Liver (tissue), 9 donors: ENCODE measurements around the gene SLC25A12. TPM values are rescaled to one million over a fixed set of nuclear protein-coding genes. Genes with fewer than 3 reads are reported as not detected.

Experiments used
- DNase-seq: peaks from one replicate; pipeline ENCODE4 v3.0.0-alpha.2; 2017; ENCODE audit warnings: low spot score
- H3K27ac ChIP-seq, 2 donors: one replicate each; pipeline ENCODE4 v1.7.0; 2013; ENCODE audit warnings: inconsistent platforms in 2 of 2, low read length in 2 of 2, control low read depth in 1 of 2, low read depth in 1 of 2, mild to moderate bottlenecking in 1 of 2
- H3K27me3 ChIP-seq, 4 donors: one replicate each; pipeline versions ENCODE4 v1.6.1 to v1.7.0; 2013; ENCODE audit warnings: low read length in 3 of 4, inconsistent platforms in 1 of 4, mild to moderate bottlenecking in 1 of 4, moderate library complexity in 1 of 4; ENCODE audit not compliant: control insufficient read depth in 4 of 4, insufficient read depth in 4 of 4
- H3K36me3 ChIP-seq, 4 donors: one replicate each; pipeline versions ENCODE4 v1.6.1 to v1.7.0; 2013; ENCODE audit warnings: low read length in 3 of 4, mild to moderate bottlenecking in 3 of 4, low read depth in 1 of 4, moderate library complexity in 1 of 4; ENCODE audit not compliant: control insufficient read depth in 4 of 4, insufficient read depth in 3 of 4
- H3K4me1 ChIP-seq, 4 donors: one replicate each; pipeline versions ENCODE4 v1.6.1 to v1.7.0; 2013; ENCODE audit warnings: low read length in 3 of 4, mild to moderate bottlenecking in 3 of 4, moderate library complexity in 1 of 4; ENCODE audit not compliant: control insufficient read depth in 4 of 4, insufficient read depth in 4 of 4
- H3K4me3 ChIP-seq, 3 donors: one replicate each; pipeline versions ENCODE4 v1.6.1 to v1.7.0; 2013; ENCODE audit warnings: low read length in 3 of 3, control low read depth in 1 of 3, low read depth in 1 of 3, mild to moderate bottlenecking in 1 of 3
- H3K9ac ChIP-seq, 2 donors: one replicate each; pipeline ENCODE4 v1.7.0; 2013; ENCODE audit warnings: low read length in 2 of 2, mild to moderate bottlenecking in 2 of 2, moderate library complexity in 2 of 2, control low read depth in 1 of 2, low read depth in 1 of 2
- H3K9me3 ChIP-seq, 4 donors: one replicate each; pipeline versions ENCODE4 v1.6.1 to v1.7.0; 2013; ENCODE audit warnings: low read length in 3 of 4; ENCODE audit not compliant: control insufficient read depth in 4 of 4
- ATF3 ChIP-seq: IDR thresholded peaks from 2 replicates; pipeline ENCODE4 v1.6.1; 2016; ENCODE audit warnings: antibody characterized with exemption
- CTCF ChIP-seq: fragments of 150-350 bp; IDR thresholded peaks from 2 replicates; pipeline ENCODE4 v1.5.1; 2017; ENCODE audit warnings: improper control_type of control experiment, low read depth, low read length; ENCODE audit not compliant: missing input control
- EGR1 ChIP-seq, 2 donors: IDR thresholded peaks; 2 replicates each; pipeline ENCODE4 v1.6.1; 2016 to 2018; ENCODE audit warnings: antibody characterized with exemption in 2 of 2, low read depth in 2 of 2
- FOXA1 ChIP-seq: IDR thresholded peaks from 2 replicates; pipeline ENCODE4 v1.6.1; 2016; ENCODE audit warnings: antibody characterized with exemption
- FOXA2 ChIP-seq: IDR thresholded peaks from 2 replicates; pipeline ENCODE4 v1.6.1; 2016; ENCODE audit warnings: antibody characterized with exemption
- GABPA ChIP-seq, 2 donors: IDR thresholded peaks in 1 of 2; conservative IDR thresholded peaks in 1 of 2; 2 replicates each; pipeline ENCODE4 v1.6.1; 2016; ENCODE audit warnings: antibody characterized with exemption in 2 of 2, mild to moderate bottlenecking in 1 of 2, moderate library complexity in 1 of 2
- HNF4A ChIP-seq, 2 donors: conservative IDR thresholded peaks; 2 replicates each; pipeline ENCODE4 v1.6.1; 2016; ENCODE audit warnings: antibody characterized with exemption in 2 of 2, mild to moderate bottlenecking in 2 of 2
- HNF4G ChIP-seq: IDR thresholded peaks from 2 replicates; pipeline ENCODE4 v1.6.1; 2016; ENCODE audit warnings: antibody characterized with exemption
- JUND ChIP-seq, 2 donors: IDR thresholded peaks; 2 replicates each; pipeline ENCODE4 v1.6.1; 2016; ENCODE audit warnings: antibody characterized with exemption in 2 of 2
- NR2F2 ChIP-seq: IDR thresholded peaks from 2 replicates; pipeline ENCODE4 v1.6.1; 2016; ENCODE audit warnings: antibody characterized with exemption
- RAD21 ChIP-seq, 2 donors: IDR thresholded peaks; 2 replicates each; pipeline ENCODE4 v1.6.1; 2016; ENCODE audit warnings: antibody characterized with exemption in 2 of 2, mild to moderate bottlenecking in 2 of 2
- REST ChIP-seq: IDR thresholded peaks from 2 replicates; pipeline ENCODE4 v1.6.1; 2016; ENCODE audit warnings: antibody characterized with exemption, mild to moderate bottlenecking
- RXRA ChIP-seq, 2 donors: IDR thresholded peaks; 2 replicates each; pipeline ENCODE4 v1.6.1; 2017 to 2018; ENCODE audit warnings: antibody characterized with exemption in 2 of 2, mild to moderate bottlenecking in 1 of 2
- SP1 ChIP-seq: IDR thresholded peaks from 2 replicates; pipeline ENCODE4 v1.6.1; 2018; ENCODE audit warnings: antibody characterized with exemption, mild to moderate bottlenecking
- TAF1 ChIP-seq: conservative IDR thresholded peaks from 2 replicates; pipeline ENCODE4 v1.6.1; 2016; ENCODE audit warnings: antibody characterized with exemption, mild to moderate bottlenecking
- YY1 ChIP-seq: IDR thresholded peaks from 2 replicates; pipeline ENCODE4 v1.6.1; 2016; ENCODE audit warnings: antibody characterized with exemption, mild to moderate bottlenecking
- ZBTB33 ChIP-seq: IDR thresholded peaks from 2 replicates; pipeline ENCODE4 v1.6.1; 2016; ENCODE audit warnings: antibody characterized with exemption
- WGBS: extraction: QIAGEN DNeasy Blood & Tissue Kit; methylation state at CpG from one replicate; pipeline ENCODE4 v1.1.7; 2013; 5-methylcytosine and 5-hydroxymethylcytosine counted together
- polyA plus RNA-seq, 2 donors: library from polyadenylated mRNA; stranded (reverse) in 1 of 2; unstranded in 1 of 2; fragments of 200-250 nt in 1 of 2; fragments of >200 nt in 1 of 2; fragmentation: Nextera tagmentation in 1 of 2; extraction: Ambion mirVana in 1 of 2; gene quantifications; one replicate each; pipeline versions ENCODE4 v1.2.1 to v1.2.3, GENCODE V29; 2013 to 2015
- total RNA-seq, 2 donors: library from RNA; depleted of rRNA; stranded (reverse); fragments of >200 nt; gene quantifications; one replicate each; pipeline ENCODE4 v1.2.3, GENCODE V29; 2014
- TF ChIP-seq, protein P1 (sequence below): IDR thresholded peaks from 2 replicates; pipeline ENCODE4 v1.6.1; 2016; ENCODE audit warnings: antibody characterized with exemption
- donor health status: healthy.
- donor health status: healthy.
- donor health status: healthy.
- donor health status: healthy.
- donor health status: healthy.

SLC25A12 gene
- total and polyA plus RNA-seq, 4 donors = 0.46 to 4.4 (median 2.1) TPM

DNA sequence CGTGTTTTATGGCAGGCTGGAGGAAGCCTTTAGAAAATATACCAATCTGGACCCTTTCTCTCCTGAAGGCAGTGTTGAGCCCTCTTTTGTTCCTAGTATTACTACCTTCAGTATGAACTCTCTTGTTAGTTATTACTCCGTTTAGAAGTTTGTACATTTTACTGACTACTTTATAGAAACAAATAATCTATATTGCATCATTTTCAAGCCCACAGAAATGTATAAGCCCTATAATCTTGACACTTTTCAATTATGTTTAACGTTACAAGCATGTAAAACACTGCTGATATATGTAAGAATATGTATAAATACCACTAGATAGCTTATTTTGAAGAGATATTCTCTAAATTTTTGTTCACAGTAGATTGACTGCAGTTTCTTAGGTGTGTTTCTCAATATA, 64.0 kb downstream of the SLC25A12 start:
- no peaks in the 10 kb centered on the region for H3K27me3 ChIP-seq
- H3K4me1 ChIP-seq = peaks cover 0 to 7% (median 3%) of the 10 kb centered on the region in 4 donors
- no peak overlapping the region for H3K27ac ChIP-seq
- H3K4me3 ChIP-seq = no peak overlapping the region
- H3K36me3 ChIP-seq = no peaks in the 10 kb centered on the region
- no peaks in the 10 kb centered on the region for H3K9me3 ChIP-seq
- WGBS = 96% methylated on average over 3 of the region's 3 CpGs
- no peak overlapping the region for H3K9ac ChIP-seq
- TF ChIP-seq GABPA (IDR thresholded peaks at IDR 0.05 in 1 of 2, conservative IDR thresholded peaks at IDR 0.05 in 1 of 2) (no peak), ATF3 (no peak), HNF4A (conservative IDR thresholded peaks at IDR 0.05) (no peak), HNF4G (no peak), JUND (IDR thresholded peaks at IDR 0.05) (no peak), YY1 (no peak), EGR1 (IDR thresholded peaks at IDR 0.05; ENCODE audit: low read depth in 2 of 2) (no peak), FOXA1 (no peak), RXRA (IDR thresholded peaks at IDR 0.05) (no peak), SP1 (no peak), NR2F2 (no peak), FOXA2 (no peak), ZBTB33 (no peak), REST (no peak), TAF1 (no peak), RAD21 (IDR thresholded peaks at IDR 0.05) (no peak), CTCF (no peak)
- TF ChIP-seq, protein P1, sequence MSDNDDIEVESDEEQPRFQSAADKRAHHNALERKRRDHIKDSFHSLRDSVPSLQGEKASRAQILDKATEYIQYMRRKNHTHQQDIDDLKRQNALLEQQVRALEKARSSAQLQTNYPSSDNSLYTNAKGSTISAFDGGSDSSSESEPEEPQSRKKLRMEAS = no peak
- DNase-seq = no peak
